Activated CD4-positive, alpha-beta T cell treated with anti-CD3 and anti-CD28 coated beads, Interleukin-2, amount 10 ng/mL, durations not matched to agents 24 days and 14 days (primary cell): ENCODE data around the gene OPN1SW. TPM values are rescaled to one million over a fixed set of nuclear protein-coding genes. Genes with fewer than 3 reads are reported as not detected.

ENCODE experiments used
- DNase-seq: peaks from one replicate; pipeline ENCODE4 v3.0.0; 2022
- H3K27ac Mint-ChIP-seq: one replicate; pipeline ENCODE4 v1.8.0; 2022; ENCODE audit warnings: mild to moderate bottlenecking, mixed read lengths
- H3K27me3 Mint-ChIP-seq: one replicate; pipeline ENCODE4 v1.8.0; 2022; ENCODE audit warnings: mixed read lengths
- H3K36me3 Mint-ChIP-seq: one replicate; pipeline ENCODE4 v1.8.0; 2022; ENCODE audit warnings: low read depth, mild to moderate bottlenecking, mixed read lengths
- H3K4me1 Mint-ChIP-seq: one replicate; pipeline ENCODE4 v1.8.0; 2021; ENCODE audit warnings: mixed read lengths
- H3K4me3 Mint-ChIP-seq: one replicate; pipeline ENCODE4 v1.8.0; 2022; ENCODE audit warnings: mild to moderate bottlenecking, moderate library complexity, mixed read lengths
- H3K9me3 Mint-ChIP-seq: one replicate; pipeline ENCODE4 v1.8.0; 2021; ENCODE audit warnings: mixed read lengths
- intact Hi-C: fragments of 100-400 bp; cut with micrococcal nuclease; formaldehyde crosslinking; loops from one replicate; pipeline ENCODE4 v1.15.1; 2023
- total RNA-seq: library from RNA; stranded (reverse); gene quantifications from 2 replicates; pipeline ENCODE4 v1.2.3, GENCODE V29; 2022

The OPN1SW gene
- total RNA-seq, 1 donor from 2014 or later: not detected

DNA sequence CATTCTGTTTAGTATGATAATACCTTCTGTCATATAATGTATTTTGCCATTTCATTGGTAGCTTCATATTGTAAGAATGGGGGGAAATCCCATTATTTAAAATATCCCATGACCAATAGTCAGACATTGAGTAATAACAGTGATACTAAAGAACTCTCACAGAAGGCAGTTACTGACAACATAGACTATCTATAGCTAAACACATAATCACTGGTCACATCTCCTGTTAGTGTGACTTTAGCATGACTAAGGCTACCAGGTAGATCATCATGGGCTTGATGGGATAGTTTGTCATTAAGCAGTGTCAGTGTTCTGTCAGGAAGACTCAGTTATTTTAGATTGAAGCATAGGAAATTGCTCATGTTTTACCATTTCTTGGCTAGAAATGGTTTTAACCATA lies 16.4 kb downstream of the OPN1SW start:
- no peak for DNase-seq
- H3K4me1 Mint-ChIP-seq: peaks cover 8% of the 10 kb centered on the region
- no peaks in the 10 kb centered on the region for H3K9me3 Mint-ChIP-seq
- H3K36me3 Mint-ChIP-seq: peaks cover 47% of the 10 kb centered on the region
- no peak overlapping the region for H3K4me3 Mint-ChIP-seq
- no peak overlapping the region for H3K27ac Mint-ChIP-seq
- no peaks in the 10 kb centered on the region for H3K27me3 Mint-ChIP-seq
- intact Hi-C loops: no loop called here

DNA sequence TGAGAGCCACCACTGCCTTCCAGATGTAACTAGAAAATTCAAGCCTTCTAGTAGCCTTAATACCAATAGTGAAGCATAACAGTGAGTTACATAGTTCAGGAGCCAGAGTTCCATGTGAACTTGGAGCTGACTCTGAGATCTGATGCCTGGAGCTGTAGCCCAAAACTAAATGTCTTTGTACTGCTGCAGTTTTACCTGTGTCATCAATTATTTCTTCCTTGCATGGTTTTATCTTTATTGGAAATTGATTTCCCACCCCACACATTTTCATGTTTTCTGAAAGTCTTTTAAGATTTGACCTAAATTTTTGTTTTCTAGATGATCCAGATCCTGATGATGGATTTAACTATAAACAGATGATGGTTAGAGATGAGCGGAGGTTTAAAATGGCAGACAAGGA lies 17.0 kb downstream of the OPN1SW start:
- H3K27ac Mint-ChIP-seq: no peak overlapping the region
- no peaks in the 10 kb centered on the region for H3K9me3 Mint-ChIP-seq
- H3K36me3 Mint-ChIP-seq: peaks cover 49% of the 10 kb centered on the region
- H3K4me3 Mint-ChIP-seq: no peak overlapping the region
- DNase-seq: no peak
- peaks cover 8% of the 10 kb centered on the region for H3K4me1 Mint-ChIP-seq
- intact Hi-C loops: no loop called here
- no peaks in the 10 kb centered on the region for H3K27me3 Mint-ChIP-seq

DNA sequence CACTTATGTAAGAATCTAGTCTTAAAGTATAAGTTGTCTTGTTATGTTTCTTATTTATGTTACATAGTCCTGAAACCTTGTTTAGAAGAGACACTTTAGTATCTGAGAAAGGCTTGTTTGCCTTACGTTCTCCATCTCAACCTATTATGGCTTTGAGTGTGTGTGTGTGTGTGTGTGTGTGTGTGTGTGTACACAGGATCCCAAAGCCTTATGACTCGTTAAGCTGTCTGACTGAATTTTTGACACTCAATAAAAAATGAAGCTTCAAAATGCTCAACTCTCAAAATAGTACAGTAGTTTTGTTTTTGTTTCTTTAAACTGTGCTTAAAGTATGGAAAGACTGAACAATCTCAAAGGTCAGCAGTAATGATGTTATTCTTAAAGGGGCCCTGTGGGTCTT lies 18.4 kb downstream of the OPN1SW start:
- no peak overlapping the region for H3K27ac Mint-ChIP-seq
- H3K4me1 Mint-ChIP-seq: peaks cover 9% of the 10 kb centered on the region
- H3K4me3 Mint-ChIP-seq: no peak overlapping the region
- H3K36me3 Mint-ChIP-seq: peaks cover 52% of the 10 kb centered on the region
- intact Hi-C loops: no loop called here
- no peaks in the 10 kb centered on the region for H3K9me3 Mint-ChIP-seq
- H3K27me3 Mint-ChIP-seq: no peaks in the 10 kb centered on the region
- no peak for DNase-seq

DNA sequence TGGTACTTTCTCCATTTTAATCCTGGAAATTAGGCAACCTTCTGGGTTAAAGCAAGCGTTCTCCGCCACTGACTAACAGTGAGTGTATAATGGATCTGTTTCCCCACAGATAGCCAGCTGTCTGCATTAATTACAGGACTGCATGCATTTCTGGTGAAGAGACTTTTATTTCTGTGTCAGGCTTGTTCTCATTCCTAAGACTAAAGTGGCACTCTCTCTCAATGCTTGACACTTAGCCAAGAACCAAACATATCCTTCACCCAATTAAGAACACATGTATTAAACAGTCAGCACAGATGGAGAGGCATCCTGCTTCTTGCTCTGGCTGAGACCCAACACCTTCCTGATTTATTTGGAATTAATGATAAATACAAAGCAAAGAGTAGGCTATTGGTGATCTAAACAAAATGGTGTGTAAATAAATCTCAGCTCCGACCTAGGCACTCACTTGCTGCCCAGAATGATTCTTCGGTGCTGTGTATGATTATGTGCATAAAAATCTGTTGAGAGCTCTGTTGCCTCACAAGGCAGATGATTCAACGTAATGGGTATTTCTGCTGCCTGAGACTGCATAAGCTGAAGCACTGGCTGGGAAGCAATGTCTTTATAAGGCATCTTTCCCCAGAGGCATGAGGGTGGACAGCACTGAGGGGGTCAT lies 19.6 kb downstream of the OPN1SW start:
- intact Hi-C loops: no loop called here
- no peaks in the 10 kb centered on the region for H3K27me3 Mint-ChIP-seq
- no peak for DNase-seq

DNA sequence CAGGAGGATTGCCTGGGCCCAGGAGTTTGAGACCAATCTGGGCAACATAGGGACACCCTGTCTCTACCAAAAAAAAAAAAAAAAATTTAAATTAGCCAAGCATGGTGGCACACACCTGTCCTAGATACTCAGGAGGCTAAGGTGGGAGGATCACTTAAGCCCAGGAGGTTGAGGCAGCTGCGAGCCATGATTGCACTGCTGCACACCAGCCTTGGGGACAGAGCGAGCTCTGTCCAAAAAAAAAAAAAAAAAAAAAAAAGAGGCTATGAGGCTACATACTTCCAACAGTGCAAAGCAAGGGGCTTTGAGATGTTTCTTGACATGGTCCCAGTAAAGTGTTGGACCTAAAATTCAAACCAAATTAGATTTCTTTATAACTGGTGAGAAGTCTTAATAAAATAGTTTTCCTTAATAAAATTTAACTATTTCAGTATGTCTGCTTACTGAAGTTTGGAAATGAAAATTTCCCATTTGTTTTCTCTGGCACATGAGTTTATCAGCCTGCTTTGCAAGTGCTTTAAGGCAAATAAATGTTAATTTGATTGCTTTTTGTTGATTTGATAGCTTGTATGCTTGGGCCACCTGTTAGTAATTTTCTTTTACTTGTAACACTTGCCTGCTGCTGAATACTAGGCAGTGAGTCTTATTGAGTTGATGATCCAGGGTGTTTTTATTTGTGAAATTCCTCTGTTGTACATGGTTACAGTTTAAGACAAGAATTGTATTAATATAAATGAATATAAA lies 20.3 kb downstream of the OPN1SW start:
- H3K9me3 Mint-ChIP-seq: no peaks in the 10 kb centered on the region
- no peak for DNase-seq
- H3K27ac Mint-ChIP-seq: no peak overlapping the region
- intact Hi-C loops: no loop called here
- H3K4me1 Mint-ChIP-seq: peaks cover 9% of the 10 kb centered on the region
- H3K36me3 Mint-ChIP-seq: peaks cover 50% of the 10 kb centered on the region
- H3K27me3 Mint-ChIP-seq: no peaks in the 10 kb centered on the region
- H3K4me3 Mint-ChIP-seq: no peak overlapping the region

More for the DNA sequence above, 19.6 kb downstream of the OPN1SW start:
- Mint-ChIP-seq H3K9me3 (no peaks in the 10 kb centered on the region), H3K4me1 (peaks cover 9% of the 10 kb centered on the region), H3K27ac (no peak overlapping the region), H3K36me3 (peaks cover 49% of the 10 kb centered on the region), H3K4me3 (no peak overlapping the region)

DNA sequence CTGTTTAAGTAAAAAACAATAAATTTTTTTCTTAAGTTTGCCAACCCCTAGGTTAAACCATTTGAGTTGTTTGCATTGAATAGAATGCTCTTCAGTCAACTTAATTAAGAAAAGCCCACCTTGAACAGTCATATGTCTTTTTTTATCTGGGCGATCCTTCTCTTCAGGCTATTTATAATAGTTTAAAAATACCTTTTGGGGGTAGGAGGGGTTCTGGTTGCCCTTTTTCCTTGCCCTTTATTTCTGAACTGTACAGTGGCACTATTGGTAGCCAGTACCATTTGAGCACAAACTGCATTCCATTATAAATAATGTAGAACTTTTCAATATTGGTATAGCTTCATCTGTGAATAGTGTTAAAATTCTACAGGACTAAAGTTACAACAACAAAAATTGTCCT lies 23.3 kb downstream of the OPN1SW start:
- Mint-ChIP-seq H3K27me3 (no peaks in the 10 kb centered on the region), H3K27ac (no peak overlapping the region), H3K9me3 (no peaks in the 10 kb centered on the region), H3K36me3 (peaks cover 53% of the 10 kb centered on the region), H3K4me1 (peaks cover 8% of the 10 kb centered on the region), H3K4me3 (no peak overlapping the region)
- no peak for DNase-seq
- intact Hi-C loops: no loop called here

DNA sequence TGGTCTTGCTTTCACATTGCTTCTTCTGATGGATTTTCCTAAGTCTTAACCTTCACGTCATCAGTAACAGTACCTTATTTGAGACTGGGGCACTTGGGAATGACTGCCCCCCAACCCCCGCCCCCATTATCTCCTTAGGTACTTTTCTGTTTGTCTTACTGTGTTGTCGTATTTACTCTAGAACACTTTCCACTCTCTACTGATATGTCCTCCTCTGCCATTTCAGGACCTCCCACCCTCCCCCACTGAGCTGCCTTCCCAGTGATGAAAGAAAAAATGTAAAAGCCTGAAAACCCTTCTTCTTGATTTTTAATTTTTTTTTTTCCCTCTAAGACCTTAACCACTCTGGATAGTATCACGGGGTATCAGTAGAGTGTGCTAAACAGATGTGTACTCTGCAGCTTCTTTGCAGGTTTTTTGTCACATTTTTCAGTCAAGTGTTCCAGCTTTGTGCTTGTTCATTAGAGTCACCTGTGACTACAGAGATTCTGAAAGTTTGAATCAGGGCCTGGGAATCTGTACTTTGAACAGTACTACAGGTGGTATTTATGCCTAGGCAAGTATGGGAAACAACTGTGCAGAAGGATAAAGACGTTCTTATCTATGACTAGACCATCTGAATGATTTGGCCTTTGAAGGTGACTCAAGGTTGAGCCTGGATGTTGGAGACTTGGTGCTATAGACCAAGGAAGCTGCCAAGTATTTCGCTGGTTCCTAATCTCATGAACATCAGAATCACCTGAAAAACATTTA lies 28.1 kb downstream of the OPN1SW start:
- Mint-ChIP-seq H3K9me3 (no peaks in the 10 kb centered on the region), H3K27me3 (no peaks in the 10 kb centered on the region), H3K4me3 (no peak overlapping the region), H3K36me3 (peaks cover 34% of the 10 kb centered on the region), H3K27ac (no peak overlapping the region), H3K4me1 (peaks cover 11% of the 10 kb centered on the region)
- intact Hi-C loops: no loop called here
- DNase-seq: no peak

DNA sequence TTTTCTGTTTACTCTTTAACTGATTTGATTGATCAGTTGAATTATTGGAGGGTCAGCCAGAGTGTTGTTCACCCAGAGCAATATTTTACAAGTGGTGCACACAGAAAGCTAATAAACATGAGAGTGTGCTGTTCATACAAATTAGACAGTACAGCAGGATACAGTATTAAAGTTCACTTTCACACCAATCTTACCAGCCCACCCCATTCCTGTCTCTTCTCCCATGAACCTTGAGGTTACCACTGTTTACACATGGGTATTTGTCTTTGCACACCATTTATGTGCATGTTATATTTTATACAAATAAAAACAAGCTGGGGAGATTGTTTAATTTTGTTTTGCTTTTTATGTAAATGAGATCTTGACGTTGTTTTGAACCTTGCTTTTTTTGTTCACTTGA lies 29.9 kb downstream of the OPN1SW start:
- no peaks in the 10 kb centered on the region for H3K27me3 Mint-ChIP-seq
- no peak for DNase-seq
- peaks cover 23% of the 10 kb centered on the region for H3K4me1 Mint-ChIP-seq
- no peak overlapping the region for H3K27ac Mint-ChIP-seq
- peaks cover 32% of the 10 kb centered on the region for H3K36me3 Mint-ChIP-seq
- intact Hi-C loops: no loop called here
- H3K4me3 Mint-ChIP-seq: no peak overlapping the region
- no peaks in the 10 kb centered on the region for H3K9me3 Mint-ChIP-seq

DNA sequence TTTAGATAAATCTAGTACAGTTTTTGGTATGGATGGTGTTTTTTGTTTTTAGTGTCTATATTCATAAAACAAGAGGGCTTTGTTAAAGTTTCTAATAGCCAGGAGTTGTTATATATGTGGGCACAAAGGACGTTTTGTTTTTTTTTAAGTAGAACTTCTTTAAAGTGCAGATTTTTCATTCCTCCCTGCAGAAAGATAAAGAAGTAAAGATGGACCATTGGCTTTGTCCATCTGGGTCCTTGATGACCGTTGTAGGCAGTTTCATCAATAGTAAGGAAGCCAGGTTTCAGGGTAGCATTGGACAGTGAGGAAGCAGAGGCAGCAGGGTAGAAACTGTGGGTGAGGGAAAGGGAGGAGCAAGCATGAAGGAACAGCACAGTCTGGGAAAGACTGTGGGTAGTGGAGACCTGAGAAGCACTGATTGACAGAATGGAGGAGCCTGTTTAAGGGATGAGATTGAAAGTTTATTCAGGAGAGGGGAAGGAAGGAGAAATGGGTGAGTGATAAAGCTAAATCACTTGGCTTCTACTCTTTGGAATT lies 31.2 kb downstream of the OPN1SW start:
- no peak overlapping the region for H3K4me3 Mint-ChIP-seq
- H3K27ac Mint-ChIP-seq: no peak overlapping the region
- no peaks in the 10 kb centered on the region for H3K27me3 Mint-ChIP-seq
- H3K36me3 Mint-ChIP-seq: peaks cover 25% of the 10 kb centered on the region
- no peak for DNase-seq
- intact Hi-C loops: no loop called here
- no peaks in the 10 kb centered on the region for H3K9me3 Mint-ChIP-seq
- H3K4me1 Mint-ChIP-seq: peaks cover 28% of the 10 kb centered on the region

DNA sequence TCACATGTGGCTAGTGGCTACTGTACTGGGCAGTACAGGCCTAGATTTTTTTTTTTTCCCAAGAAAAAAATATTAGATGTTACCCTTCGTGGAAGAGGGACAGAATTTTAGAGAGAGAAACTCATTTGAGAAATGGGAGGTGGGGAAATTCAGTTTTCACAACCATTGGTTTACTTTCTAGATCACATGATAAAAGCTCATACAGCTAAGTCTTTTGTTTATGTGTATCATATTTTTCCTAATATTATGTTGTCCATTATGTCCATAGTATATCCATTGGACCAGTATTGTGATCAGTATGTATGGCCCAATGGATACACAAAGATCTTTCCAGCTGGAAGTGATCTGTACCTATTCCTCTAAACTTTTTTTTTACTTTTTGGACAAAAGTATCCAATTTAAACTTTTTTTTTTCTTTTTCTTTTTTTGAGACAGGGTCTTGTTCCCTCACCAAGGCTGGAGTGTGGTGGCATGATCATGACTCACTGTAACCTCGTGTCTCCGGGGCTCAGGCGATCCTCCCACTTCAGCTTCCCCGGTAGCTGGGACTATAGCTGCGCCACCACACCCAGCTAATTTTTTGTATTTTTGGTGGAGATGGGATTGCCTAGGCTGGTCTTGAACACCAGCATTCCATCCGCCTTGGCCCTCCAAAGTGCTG lies 32.4 kb downstream of the OPN1SW start:
- Mint-ChIP-seq H3K4me3 (no peak overlapping the region), H3K27me3 (no peaks in the 10 kb centered on the region), H3K27ac (no peak overlapping the region), H3K36me3 (peaks cover 16% of the 10 kb centered on the region), H3K4me1 (peaks cover 33% of the 10 kb centered on the region), H3K9me3 (no peaks in the 10 kb centered on the region)
- no peak for DNase-seq
- intact Hi-C loops: no loop called here

DNA sequence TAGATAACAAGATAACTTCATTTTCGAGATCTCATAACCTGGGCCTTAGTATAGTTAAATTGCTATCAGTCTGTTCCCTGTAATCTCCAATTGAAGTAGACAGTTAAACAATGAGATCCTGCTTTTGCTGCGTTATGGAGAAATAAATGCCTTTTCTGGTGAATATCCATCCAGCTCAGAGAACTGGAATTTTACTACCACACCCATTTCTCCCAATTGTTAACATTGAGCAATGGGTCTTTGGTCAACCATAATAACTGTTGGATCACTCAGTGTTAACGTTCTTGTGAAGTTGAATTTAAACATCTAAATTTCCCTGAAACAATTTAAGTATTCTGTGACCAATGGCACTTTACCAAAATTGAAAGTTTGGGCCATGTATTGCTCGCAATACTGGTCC lies 33.4 kb downstream of the OPN1SW start:
- no peaks in the 10 kb centered on the region for H3K27me3 Mint-ChIP-seq
- no peak overlapping the region for H3K4me3 Mint-ChIP-seq
- DNase-seq: no peak
- peaks cover 33% of the 10 kb centered on the region for H3K4me1 Mint-ChIP-seq
- H3K9me3 Mint-ChIP-seq: no peaks in the 10 kb centered on the region
- H3K27ac Mint-ChIP-seq: no peak overlapping the region
- intact Hi-C loops: no loop called here
- H3K36me3 Mint-ChIP-seq: peaks cover 8% of the 10 kb centered on the region

DNA sequence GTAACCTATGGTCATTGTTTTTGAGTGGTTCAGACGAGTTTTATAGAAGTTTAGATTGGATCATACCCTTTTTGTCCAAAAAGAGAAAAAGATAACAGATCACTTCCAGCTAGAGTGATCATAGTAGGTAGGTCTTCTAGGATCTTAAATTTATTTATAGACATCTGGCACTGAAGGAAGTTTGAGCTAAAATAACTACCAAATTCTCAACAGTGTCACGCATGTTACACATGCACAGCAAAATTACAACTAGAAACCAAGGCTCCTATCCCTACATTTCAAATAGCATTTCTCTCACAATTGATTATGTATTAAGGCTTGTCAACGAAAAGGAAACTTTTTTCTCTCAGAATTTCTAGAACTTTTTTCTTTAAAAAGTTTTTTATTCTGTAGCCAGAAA lies 34.1 kb downstream of the OPN1SW start:
- Mint-ChIP-seq H3K36me3 (peaks cover 8% of the 10 kb centered on the region), H3K9me3 (no peaks in the 10 kb centered on the region), H3K4me3 (no peak overlapping the region), H3K27me3 (no peaks in the 10 kb centered on the region), H3K27ac (no peak overlapping the region), H3K4me1 (peaks cover 33% of the 10 kb centered on the region)
- intact Hi-C loops: no loop called here
- no peak for DNase-seq

DNA sequence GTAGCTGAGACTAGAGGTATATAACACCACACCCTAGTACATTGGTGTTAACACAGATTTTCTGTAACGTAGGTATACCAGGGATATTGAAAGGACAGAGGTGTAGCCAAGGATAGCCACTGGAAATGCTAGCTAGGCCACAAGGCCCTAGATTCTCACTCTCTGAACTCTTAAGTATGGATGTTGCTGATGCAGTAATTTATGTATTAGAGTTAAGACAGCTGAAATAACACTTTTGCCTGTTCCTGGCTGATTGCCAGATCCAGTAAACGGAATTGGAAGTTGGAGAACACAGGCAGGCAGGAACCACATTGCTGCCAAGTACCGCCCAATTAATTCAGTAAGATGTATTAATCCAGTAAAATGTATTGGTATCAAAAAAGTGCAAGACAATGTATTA lies 34.6 kb downstream of the OPN1SW start:
- Mint-ChIP-seq H3K4me1 (peaks cover 33% of the 10 kb centered on the region), H3K9me3 (no peaks in the 10 kb centered on the region), H3K4me3 (no peak overlapping the region), H3K27ac (no peak overlapping the region), H3K27me3 (no peaks in the 10 kb centered on the region), H3K36me3 (peaks cover 8% of the 10 kb centered on the region)
- no peak for DNase-seq
- intact Hi-C loops: no loop called here
